ENCODE results near the gene ZBTB32.

Gene ZBTB32

GRCh38 chr19:35738887-35739229 is 34.5 kb downstream of the ZBTB32 start:
- H3K27ac Mint-ChIP-seq, result no peak overlapping the region
- TF ChIP-seq, protein P1, sequence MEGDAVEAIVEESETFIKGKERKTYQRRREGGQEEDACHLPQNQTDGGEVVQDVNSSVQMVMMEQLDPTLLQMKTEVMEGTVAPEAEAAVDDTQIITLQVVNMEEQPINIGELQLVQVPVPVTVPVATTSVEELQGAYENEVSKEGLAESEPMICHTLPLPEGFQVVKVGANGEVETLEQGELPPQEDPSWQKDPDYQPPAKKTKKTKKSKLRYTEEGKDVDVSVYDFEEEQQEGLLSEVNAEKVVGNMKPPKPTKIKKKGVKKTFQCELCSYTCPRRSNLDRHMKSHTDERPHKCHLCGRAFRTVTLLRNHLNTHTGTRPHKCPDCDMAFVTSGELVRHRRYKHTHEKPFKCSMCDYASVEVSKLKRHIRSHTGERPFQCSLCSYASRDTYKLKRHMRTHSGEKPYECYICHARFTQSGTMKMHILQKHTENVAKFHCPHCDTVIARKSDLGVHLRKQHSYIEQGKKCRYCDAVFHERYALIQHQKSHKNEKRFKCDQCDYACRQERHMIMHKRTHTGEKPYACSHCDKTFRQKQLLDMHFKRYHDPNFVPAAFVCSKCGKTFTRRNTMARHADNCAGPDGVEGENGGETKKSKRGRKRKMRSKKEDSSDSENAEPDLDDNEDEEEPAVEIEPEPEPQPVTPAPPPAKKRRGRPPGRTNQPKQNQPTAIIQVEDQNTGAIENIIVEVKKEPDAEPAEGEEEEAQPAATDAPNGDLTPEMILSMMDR (IDR thresholded peaks at IDR 0.05), result no peak
- no peak for DNase-seq
- H3K9me3 Mint-ChIP-seq, result no peaks in the 10 kb centered on the region
- peaks cover 20% of the 10 kb centered on the region for H3K4me1 Mint-ChIP-seq
- H3K27me3 Mint-ChIP-seq (ENCODE audit: low read depth, poor library complexity), result peaks cover 5% of the 10 kb centered on the region
- peak overlapping the region; percentile 10 for H3K4me3 Mint-ChIP-seq
- peaks cover 35% of the 10 kb centered on the region for H3K36me3 Mint-ChIP-seq (ENCODE audit: low read depth)

DNA sequence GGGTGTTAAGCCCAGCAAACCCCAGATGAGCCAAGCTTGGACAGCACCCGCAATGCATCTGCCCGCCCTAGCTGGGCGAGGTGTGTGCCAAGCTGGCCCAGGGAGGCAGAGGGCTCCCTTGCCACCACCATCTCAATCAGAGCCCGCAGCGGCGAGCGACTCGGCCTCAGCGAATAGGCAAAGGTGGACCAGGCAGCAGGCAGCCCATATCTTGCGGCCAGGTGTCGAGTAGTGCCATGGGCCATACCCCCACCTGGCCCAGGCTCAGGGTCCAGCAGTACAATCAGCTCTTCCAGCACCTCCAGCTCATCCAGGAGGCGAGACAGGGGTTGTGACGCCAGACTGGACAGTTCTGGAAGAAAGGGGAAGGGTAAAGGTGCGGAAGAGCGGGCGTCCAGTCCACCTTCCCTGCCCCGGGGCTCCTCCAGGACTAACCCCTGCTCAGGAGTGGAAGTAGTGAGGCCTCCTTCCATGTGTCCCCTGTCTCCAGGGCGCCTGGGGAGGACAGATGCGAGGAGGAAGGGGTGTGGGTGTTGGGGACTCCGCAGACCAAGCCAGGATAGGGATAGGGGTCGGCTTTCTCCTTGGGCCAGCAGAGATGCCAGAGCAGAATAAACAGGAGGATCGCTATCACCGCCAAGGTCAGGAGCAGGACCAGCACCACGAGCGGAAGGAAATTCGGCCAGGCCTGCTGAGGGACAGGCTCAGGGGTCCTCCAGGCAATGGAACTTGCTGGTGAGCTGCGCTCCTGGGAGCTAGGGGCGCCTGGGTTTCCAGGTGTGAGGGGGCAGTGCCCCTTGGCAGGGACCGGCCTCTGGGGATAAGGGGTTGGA is 35.1 kb downstream of the ZBTB32 start:
- no peaks in the 10 kb centered on the region for H3K9me3 Mint-ChIP-seq
- no peak for DNase-seq
- H3K4me3 Mint-ChIP-seq, result peak overlapping the region; percentile 71
- peaks cover 29% of the 10 kb centered on the region for H3K36me3 Mint-ChIP-seq (ENCODE audit: low read depth)
- TF ChIP-seq, protein P1 (IDR thresholded peaks at IDR 0.05), result no peak
- no peak overlapping the region for H3K27ac Mint-ChIP-seq
- H3K4me1 Mint-ChIP-seq, result peaks cover 25% of the 10 kb centered on the region
- H3K27me3 Mint-ChIP-seq (ENCODE audit: low read depth, poor library complexity), result peaks cover 5% of the 10 kb centered on the region

- no peak for DNase-seq
- Mint-ChIP-seq H3K4me1 (peaks cover 28% of the 10 kb centered on the region), H3K9me3 (no peaks in the 10 kb centered on the region), H3K27me3 (ENCODE audit: low read depth, poor library complexity) (peaks cover 3% of the 10 kb centered on the region), H3K36me3 (ENCODE audit: low read depth) (peaks cover 26% of the 10 kb centered on the region), H3K27ac (no peak overlapping the region), H3K4me3 (peak overlapping the region; percentile 85)
- TF ChIP-seq, protein P1 (IDR thresholded peaks at IDR 0.05), result no peak
These were observed 35.7 kb downstream of the ZBTB32 start for GRCh38 chr19:35740108-35740422.

GRCh38 chr19:35740423-35741202 is 36.3 kb downstream of the ZBTB32 start:
- peak; percentile 98 for DNase-seq
- Mint-ChIP-seq H3K4me3 (peak overlapping the region; percentile 85), H3K27me3 (ENCODE audit: low read depth, poor library complexity) (peaks cover 2% of the 10 kb centered on the region), H3K27ac (peak overlapping the region; percentile 98), H3K4me1 (peaks cover 30% of the 10 kb centered on the region), H3K9me3 (no peaks in the 10 kb centered on the region), H3K36me3 (ENCODE audit: low read depth) (peaks cover 23% of the 10 kb centered on the region)
- TF ChIP-seq, protein P1 (IDR thresholded peaks at IDR 0.05), result peak; percentile 26

DNA sequence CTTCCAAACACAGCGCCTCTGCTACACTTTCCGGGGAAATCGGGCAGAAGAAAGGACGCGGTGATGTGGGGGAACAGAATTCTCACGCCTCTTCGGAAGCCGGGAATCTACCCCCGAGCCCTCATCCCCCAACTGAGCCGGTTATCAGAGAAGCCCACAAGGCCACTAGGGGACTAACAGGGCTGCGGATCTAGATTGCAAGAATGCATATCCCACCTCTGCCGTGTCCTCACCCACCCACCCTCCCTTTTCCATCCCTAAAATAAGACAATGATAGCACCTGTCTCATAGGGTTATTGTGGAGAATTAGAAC is 36.8 kb downstream of the ZBTB32 start:
- no peak for DNase-seq
- H3K4me1 Mint-ChIP-seq, result peaks cover 36% of the 10 kb centered on the region
- TF ChIP-seq, protein P1 (IDR thresholded peaks at IDR 0.05), result peak; percentile 11
- peak overlapping the region; percentile 98 for H3K27ac Mint-ChIP-seq
- peaks cover 2% of the 10 kb centered on the region for H3K27me3 Mint-ChIP-seq (ENCODE audit: low read depth, poor library complexity)
- H3K9me3 Mint-ChIP-seq, result no peaks in the 10 kb centered on the region
- H3K36me3 Mint-ChIP-seq (ENCODE audit: low read depth), result peaks cover 20% of the 10 kb centered on the region
- H3K4me3 Mint-ChIP-seq, result peak overlapping the region; percentile 85
